Astrocyte (in vitro differentiated cells and primary cell): Measurements from ENCODE around the gene CCNL2. TPM values are rescaled to one million over a fixed set of nuclear protein-coding genes. Genes with fewer than 3 reads are reported as not detected.
A peak's percentile ranks its signal among the peaks of the same experiment; 100 is the strongest.
"Not testable (repeated sequence)": the region's sequence is repeated elsewhere in the genome, so short reads cannot be mapped to it uniquely, and the experiment has no call there.

Experiments
- DNase-seq: peaks from one replicate; pipeline ENCODE4 v3.0.0-alpha.2; 2010; ENCODE audit warnings: low read depth
- FAIRE-seq: peaks from 2 replicates; lab custom pipeline; 2011; peaks lifted over from hg19 to GRCh38; lab: Jason Lieb, UNC
- H2AFZ ChIP-seq: 2 replicates; pipeline ENCODE4 v1.6.0; 2012; ENCODE audit warnings: low read depth, low read length, inconsistent platforms
- H3K27ac ChIP-seq: 2 replicates; pipeline ENCODE4 v1.5.1; 2011; ENCODE audit warnings: low read depth, low read length, inconsistent platforms
- H3K27me3 ChIP-seq: 2 replicates; pipeline ENCODE4 v1.6.0; 2011; ENCODE audit warnings: low read length, inconsistent platforms; ENCODE audit not compliant: insufficient read depth
- H3K36me3 ChIP-seq: 2 replicates; pipeline ENCODE4 v1.5.1; 2011; ENCODE audit warnings: low read length, inconsistent platforms; ENCODE audit not compliant: insufficient read depth
- H3K4me1 ChIP-seq: 2 replicates; pipeline ENCODE4 v1.5.1; 2011; ENCODE audit warnings: low read length, inconsistent platforms; ENCODE audit not compliant: insufficient read depth
- H3K4me2 ChIP-seq: 2 replicates; pipeline ENCODE4 v1.6.0; 2012; ENCODE audit warnings: low read length, inconsistent platforms
- H3K4me3 ChIP-seq: 2 replicates; pipeline ENCODE4 v1.5.1; 2011; ENCODE audit warnings: low read depth, mild to moderate bottlenecking, low read length, inconsistent platforms; ENCODE audit not compliant: insufficient read depth
- H3K79me2 ChIP-seq: 2 replicates; pipeline ENCODE4 v1.6.0; 2012; ENCODE audit warnings: mild to moderate bottlenecking, low read length, inconsistent platforms; ENCODE audit not compliant: insufficient read depth
- H3K9ac ChIP-seq: 2 replicates; pipeline ENCODE4 v1.6.0; 2012; ENCODE audit warnings: mild to moderate bottlenecking, low read length, inconsistent platforms
- H3K9me3 ChIP-seq: 2 replicates; pipeline ENCODE4 v1.5.1; 2012; ENCODE audit warnings: low read depth, mild to moderate bottlenecking, low read length, inconsistent platforms; ENCODE audit not compliant: insufficient read depth
- H4K20me1 ChIP-seq: 2 replicates; pipeline ENCODE4 v1.6.0; 2012; ENCODE audit warnings: low read length, inconsistent platforms; ENCODE audit not compliant: insufficient read depth
- H3K27ac Mint-ChIP-seq: one replicate; pipeline ENCODE4 v1.8.0; 2021; ENCODE audit warnings: mild to moderate bottlenecking, mixed read lengths; ENCODE audit not compliant: unreplicated experiment
- H3K27me3 Mint-ChIP-seq: one replicate; pipeline ENCODE4 v1.8.0; 2021; ENCODE audit warnings: low read depth, mixed read lengths; ENCODE audit not compliant: unreplicated experiment
- H3K36me3 Mint-ChIP-seq: one replicate; pipeline ENCODE4 v1.8.0; 2021; ENCODE audit warnings: low read depth, mixed read lengths; ENCODE audit not compliant: unreplicated experiment
- H3K4me1 Mint-ChIP-seq: one replicate; pipeline ENCODE4 v1.8.0; 2021; ENCODE audit warnings: low read depth, mixed read lengths; ENCODE audit not compliant: unreplicated experiment
- H3K4me3 Mint-ChIP-seq: one replicate; pipeline ENCODE4 v1.8.0; 2021; ENCODE audit warnings: mild to moderate bottlenecking, moderate library complexity, mixed read lengths; ENCODE audit not compliant: unreplicated experiment
- H3K9me3 Mint-ChIP-seq: one replicate; pipeline ENCODE4 v1.8.0; 2021; ENCODE audit warnings: mild to moderate bottlenecking, mixed read lengths; ENCODE audit not compliant: unreplicated experiment
- CTCF ChIP-seq: IDR thresholded peaks from 2 replicates; pipeline ENCODE4 v1.5.1; 2011; ENCODE audit warnings: low read depth, mild to moderate bottlenecking, inconsistent platforms, low read length, moderate library complexity; ENCODE audit not compliant: insufficient read depth
- EZH2 ChIP-seq: IDR thresholded peaks from 2 replicates; pipeline ENCODE4 v1.6.1; 2012; ENCODE audit warnings: mild to moderate bottlenecking, low read length, inconsistent platforms; ENCODE audit not compliant: insufficient read depth
- total RNA-seq: library from RNA; stranded (reverse); gene quantifications from 2 replicates; pipeline ENCODE4 v1.2.1, GENCODE V29; 2021

The CCNL2 gene
- total RNA-seq, 1 donor from 2014 or later: 194 TPM

DNA sequence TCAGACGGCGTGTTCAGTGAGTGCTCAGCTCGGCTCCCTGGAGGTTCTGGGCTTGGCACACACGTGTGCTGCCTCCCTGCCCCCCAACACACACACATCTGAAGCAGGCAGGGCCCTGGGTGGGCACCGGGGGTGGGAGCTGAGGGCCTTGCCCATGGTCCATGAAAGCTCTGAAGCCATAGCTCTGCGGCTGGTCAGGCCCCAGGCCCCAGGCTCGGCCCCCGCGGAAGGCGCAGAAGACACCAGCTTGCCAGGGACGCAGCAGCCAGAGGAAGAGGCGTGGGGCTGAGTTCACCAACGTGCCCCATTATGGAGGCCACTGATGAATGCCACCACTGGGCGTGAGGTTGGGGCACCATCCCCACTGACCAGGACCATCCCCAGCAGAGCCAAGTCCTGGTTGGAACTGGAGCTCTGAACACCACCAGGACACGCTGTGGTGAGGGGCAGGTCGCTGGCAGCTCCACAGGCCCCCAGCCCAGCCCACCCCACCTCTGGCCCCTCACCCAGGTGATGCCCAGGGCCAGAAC lies 28.3 kb downstream of the CCNL2 start:
- TF ChIP-seq EZH2: no peak
- no peak for TF ChIP-seq CTCF

DNA sequence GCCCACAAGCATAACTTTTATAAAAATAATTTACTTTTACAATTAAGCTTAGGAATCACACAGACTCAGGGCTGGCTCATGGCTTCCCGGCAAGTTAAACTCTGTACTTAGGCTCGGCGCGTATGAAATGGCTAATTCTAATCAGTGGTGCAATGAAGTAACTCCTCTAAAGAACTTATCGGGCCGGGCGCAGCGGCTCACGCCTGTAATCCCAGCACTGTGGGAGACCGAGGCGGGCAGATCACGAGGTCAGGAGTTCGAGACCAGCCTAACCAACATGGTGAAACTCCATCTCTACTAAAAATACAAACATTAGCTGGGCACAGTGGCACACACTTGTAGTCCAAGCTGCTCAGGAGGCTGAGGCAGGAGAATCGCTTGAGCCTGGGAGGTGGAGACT lies 29.0 kb downstream of the CCNL2 start:
- FAIRE-seq, H3K4me1 Mint-ChIP-seq, H3K27ac Mint-ChIP-seq, H3K4me3 ChIP-seq, H3K36me3 ChIP-seq, H3K4me2 ChIP-seq, H3K9me3 ChIP-seq, H3K9ac ChIP-seq, H3K27ac ChIP-seq, H3K9me3 Mint-ChIP-seq, H2AFZ ChIP-seq, H3K36me3 Mint-ChIP-seq, DNase-seq, H3K27me3 Mint-ChIP-seq, H3K4me3 Mint-ChIP-seq, H3K27me3 ChIP-seq: not testable (repeated sequence)
- peaks cover 14% of the 10 kb centered on the region for H3K4me1 ChIP-seq
- H4K20me1 ChIP-seq: peaks cover 26% of the 10 kb centered on the region
- peaks cover 34% of the 10 kb centered on the region for H3K79me2 ChIP-seq

More for the DNA sequence above, 28.3 kb downstream of the CCNL2 start:
- Histone ChIP-seq H4K20me1 (peaks cover 26% of the 10 kb centered on the region), H3K4me3 (no peak overlapping the region), H3K9ac (no peak overlapping the region), H3K79me2 (peaks cover 34% of the 10 kb centered on the region), H3K4me2 (no peak overlapping the region), H3K27ac (no peak overlapping the region), H3K4me1 (peaks cover 14% of the 10 kb centered on the region), H2AFZ (no peak overlapping the region), H3K27me3 (no peaks in the 10 kb centered on the region), H3K36me3 (peaks cover 3% of the 10 kb centered on the region), H3K9me3 (peaks cover 8% of the 10 kb centered on the region)
- Mint-ChIP-seq H3K36me3 (no peaks in the 10 kb centered on the region), H3K9me3 (no peaks in the 10 kb centered on the region), H3K27me3 (no peaks in the 10 kb centered on the region), H3K4me1 (peaks cover 10% of the 10 kb centered on the region), H3K27ac (no peak overlapping the region), H3K4me3 (no peak overlapping the region)
- no peak for DNase-seq
- no peak for FAIRE-seq

DNA sequence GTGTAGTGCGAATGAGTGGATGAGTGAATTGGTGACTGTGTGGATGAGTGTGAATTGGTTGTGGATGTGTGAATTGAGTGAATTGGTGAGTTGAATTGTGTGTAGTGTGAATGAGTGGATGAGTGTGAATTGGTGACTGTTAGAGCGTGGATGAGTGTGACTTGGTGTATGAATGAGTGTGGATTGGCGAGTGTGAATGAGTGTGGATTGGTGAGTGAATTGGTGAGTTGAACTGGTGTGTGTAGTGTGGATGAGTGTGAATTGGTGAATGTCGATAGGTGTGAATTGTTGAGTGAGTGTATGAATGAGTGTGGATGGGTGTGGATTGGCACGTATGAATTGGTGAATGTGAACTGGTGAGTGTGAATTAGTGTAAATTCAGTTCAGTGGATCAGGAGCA lies 31.8 kb downstream of the CCNL2 start:
- H4K20me1 ChIP-seq: peaks cover 11% of the 10 kb centered on the region
- Mint-ChIP-seq H3K27me3 (no peaks in the 10 kb centered on the region), H3K4me1 (peaks cover 2% of the 10 kb centered on the region), H3K4me3 (no peak overlapping the region), H3K9me3 (no peaks in the 10 kb centered on the region), H3K27ac (no peak overlapping the region), H3K36me3 (peaks cover 1% of the 10 kb centered on the region)
- no peak overlapping the region for H3K4me2 ChIP-seq
- peaks cover 6% of the 10 kb centered on the region for H3K4me1 ChIP-seq
- peaks cover 10% of the 10 kb centered on the region for H3K79me2 ChIP-seq
- H3K27me3 ChIP-seq: no peaks in the 10 kb centered on the region
- peaks cover 8% of the 10 kb centered on the region for H3K9me3 ChIP-seq
- H3K27ac ChIP-seq: no peak overlapping the region
- H2AFZ ChIP-seq: no peak overlapping the region
- no peak overlapping the region for H3K9ac ChIP-seq
- H3K4me3 ChIP-seq: no peak overlapping the region
- TF ChIP-seq CTCF: no peak
- no peak for TF ChIP-seq EZH2
- FAIRE-seq (no peak), DNase-seq (peak; percentile 17)
- H3K36me3 ChIP-seq: no peaks in the 10 kb centered on the region
